Activated CD4-positive, alpha-beta T cell treated with anti-CD3 and anti-CD28 coated beads, Interleukin-2, amount 50 U/mL, for 16 hours (primary cell): ENCODE data around the gene NELFCD.
"Not testable (repeated sequence)": the region's sequence is repeated elsewhere in the genome, so short reads cannot be mapped to it uniquely, and the experiment has no call there.

Experiments used
- DNase-seq: peaks from one replicate; pipeline ENCODE4 v3.0.0-alpha.2; 2020

The NELFCD gene

GRCh38 chr20:59010995-59011873 is 30.2 kb downstream of the NELFCD start:
- DNase-seq: no peak

- not testable (repeated sequence) for DNase-seq
These were observed 30.8 kb downstream of the NELFCD start for GRCh38 chr20:59011874-59012157.

- DNase-seq: no peak
These were observed 32.2 kb downstream of the NELFCD start for GRCh38 chr20:59013031-59013951.

- DNase-seq: no peak
These were observed 33.0 kb downstream of the NELFCD start for GRCh38 chr20:59013959-59014608.

GRCh38 chr20:59014680-59015389 is 33.8 kb downstream of the NELFCD start:
- no peak for DNase-seq

- no peak for DNase-seq
These were observed 34.4 kb downstream of the NELFCD start for GRCh38 chr20:59015411-59015810.

- DNase-seq: no peak
These were observed 35.0 kb downstream of the NELFCD start for GRCh38 chr20:59015812-59016711.

- no peak for DNase-seq
These were observed 35.9 kb downstream of the NELFCD start for GRCh38 chr20:59016795-59017492.

GRCh38 chr20:59017493-59018231 is 36.6 kb downstream of the NELFCD start:
- no peak for DNase-seq

- DNase-seq: no peak
These were observed 37.8 kb downstream of the NELFCD start for GRCh38 chr20:59018817-59019216.

GRCh38 chr20:59019217-59019616 is 38.2 kb downstream of the NELFCD start, which contains the start of gene TUBB1:
Gene TUBB1 (plus strand): TSS chr20:59019429. CDS start chr20:59019523, 94 bp downstream.
- no peak for DNase-seq

- no peak for DNase-seq
These were observed 40.0 kb downstream of the NELFCD start for GRCh38 chr20:59020938-59021551.

- no peak for DNase-seq
These were observed 41.7 kb downstream of the NELFCD start for GRCh38 chr20:59022754-59023153.

- DNase-seq: no peak
These were observed 42.6 kb downstream of the NELFCD start for GRCh38 chr20:59023616-59024015.

GRCh38 chr20:59024111-59024530 is 43.1 kb downstream of the NELFCD start:
- no peak for DNase-seq

GRCh38 chr20:59025086-59025485 is 44.0 kb downstream of the NELFCD start:
- no peak for DNase-seq

GRCh38 chr20:59025511-59025910 is 44.5 kb downstream of the NELFCD start:
- DNase-seq: no peak

- no peak for DNase-seq
These were observed 46.1 kb downstream of the NELFCD start for GRCh38 chr20:59026904-59027740.
